ENCODE data around the gene REEP5. TPM values are rescaled to one million over a fixed set of nuclear protein-coding genes. Genes with fewer than 3 reads are reported as not detected.

Gene REEP5
- total and polyA plus RNA-seq, 2 of the 4 experiments (the other 2 are of a cell fraction) = 49.3 to 82.0 TPM

GRCh38 chr5:112923148-112923917 lies 1.3 kb upstream of the REEP5 start:
- POLR2A ChIA-PET (ENCODE audit: unreplicated experiment) = interaction anchor here (0.6 kb wide), 1 partner anchor 52 kb away, joined by 6 read pairs; no protein-coding TSS in a partner anchor

More at GRCh38 chr5:112923148-112923917, 1.3 kb upstream of the REEP5 start:
- Histone ChIP-seq H2BK20ac (ENCODE audit: low read depth, low read length) (no peak overlapping the region), H4K20me1 (ENCODE audit: insufficient read depth, low read length) (peaks cover 18% of the 10 kb centered on the region), H3K4me1 (ENCODE audit: control insufficient read depth, insufficient read depth, low read length) (peaks cover 3% of the 10 kb centered on the region), H2BK120ac (ENCODE audit: low read depth, low read length) (no peak overlapping the region), H2AK5ac (ENCODE audit: low read depth, low read length) (no peak overlapping the region), H3K18ac (ENCODE audit: low read depth, low read length) (no peak overlapping the region), H3K9me3 (ENCODE audit: control insufficient read depth, insufficient read depth, low read length) (no peaks in the 10 kb centered on the region), H3K4me2 (ENCODE audit: low read depth, low read length) (no peak overlapping the region), H2BK5ac (ENCODE audit: low read depth, low read length, poor library complexity, severe bottlenecking) (no peak overlapping the region), H2AK9ac (replicated peaks; ENCODE audit: low read depth, low read length, poor library complexity) (no peak overlapping the region), H4K91ac (ENCODE audit: insufficient read depth, low read depth, low read length) (no peak overlapping the region; the same call in 1 of the 2 replicates), H4K5ac (ENCODE audit: low read depth, low read length) (no peak overlapping the region), H3K9me1 (ENCODE audit: insufficient read depth, low read length) (peaks cover 6% of the 10 kb centered on the region), H3K27me3 (ENCODE audit: control insufficient read depth, insufficient read depth, low read length) (peaks cover 2% of the 10 kb centered on the region; the same call in 1 of the 2 replicates), H3K4ac (ENCODE audit: low read depth, low read length) (no peak overlapping the region; the same call in 1 of the 2 replicates), H2AFZ (replicated peaks; ENCODE audit: low read length, poor library complexity) (no peak overlapping the region), H3K14ac (replicated peaks; ENCODE audit: low read depth, low read length) (no peak overlapping the region), H3K56ac (ENCODE audit: extremely low read depth, insufficient read depth, low read length) (no peak overlapping the region), H4K8ac (ENCODE audit: low read depth in 2 of 2, low read length in 2 of 2) (no peak overlapping the region), H3K4me3 (ENCODE audit: insufficient read depth, low read depth, low read length) (no peak overlapping the region), H3K27ac (ENCODE audit: insufficient read depth, low read length) (no peak overlapping the region), H3K36me3 (ENCODE audit: control insufficient read depth, insufficient read depth, low read length) (peaks cover 7% of the 10 kb centered on the region), H2BK15ac (ENCODE audit: low read depth, low read length) (no peak overlapping the region), H3K9ac (ENCODE audit: low read depth, low read length) (no peak overlapping the region), H3K23ac (ENCODE audit: low read depth, low read length) (no peak overlapping the region), H3K79me1 (ENCODE audit: low read depth in 1 of 2, low read length in 2 of 2) (peaks cover 8 to 26% of the 10 kb centered on the region in 2 experiments)
- WGBS, 2 experiments (ENCODE audit: extremely low coverage in 2 of 2, insufficient read length in 1 of 2) = 50% methylated on average over 2 of the region's 6 CpGs; no CpG with 5 or more reads in 1 of the 2 experiments
- no peak for TF ChIP-seq CHD1 (IDR thresholded peaks at IDR 0.05; ENCODE audit: low read depth, low read length)
- no peak for TF ChIP-seq RCOR1 (IDR thresholded peaks at IDR 0.05; ENCODE audit: insufficient replicate concordance, low read length)
- dilution Hi-C loops (cut with HindIII; ENCODE audit: low sequenced_read_pairs, unreplicated experiment) = no loop called here
- no peak for ATAC-seq (ENCODE audit: low read depth)
- no TSS peak for BruUV-seq (replicated peaks)
- CTCF ChIA-PET = no interaction called here
- intact Hi-C loops (cut with micrococcal nuclease) = loop anchor here (2.0 kb wide), 1 partner anchor 373 kb away; no protein-coding TSS in a partner anchor
- in situ Hi-C loops (cut with MboI; ENCODE audit: low sequenced_read_pairs) = no loop called here
- no peak for DNase-seq
